HepG2 (cell line): Measurements from ENCODE around the gene CIBAR2. TPM values are rescaled to one million over a fixed set of nuclear protein-coding genes. Genes with fewer than 3 reads are reported as not detected.

ENCODE experiments used
- ATAC-seq: fragments of 200-7000 bp; cut with Tn5 transposase; 3 replicates; pipeline ENCODE4 v1.9.1; 2020; ENCODE audit warnings: mild to moderate bottlenecking, moderate library complexity
- BruUV-seq: library from RNA; stranded (reverse); fragments of 400-500 nt; replicated peaks from 2 replicates; lab custom pipeline; 2021; lab: Mats Ljungman, UMichigan
- CTCF ChIA-PET: fragments of 300-600 bp; formaldehyde crosslinking; extraction: SDS; loops from one replicate; lab custom pipeline; 2021; ENCODE audit warnings: low total read pairs, inconsistent platforms, low intra/inter-chr PET ratio; lab: Yijun Ruan, JAX
- POLR2A ChIA-PET: fragments of 350-600 bp; sonication (Branson Sonifier 250); formaldehyde crosslinking; loops from one replicate; lab custom pipeline; 2020; ENCODE audit warnings: antibody characterized with exemption, inconsistent platforms; lab: Yijun Ruan, JAX
- DNase-seq: peaks from one replicate; pipeline ENCODE4 v3.0.0-alpha.2; 2015; ENCODE audit warnings: low spot score
- FAIRE-seq: peaks from 3 replicates; lab custom pipeline; 2011; peaks lifted over from hg19 to GRCh38; lab: Jason Lieb, UNC
- H2AFZ ChIP-seq: one replicate; pipeline ENCODE4 v1.6.1; 2011; ENCODE audit warnings: low read length, inconsistent platforms
- H3K27ac ChIP-seq: fragments of 300-600 bp; 3 replicates; pipeline ENCODE4 v1.8.0; 2011; ENCODE audit warnings: mixed run types, mild to moderate bottlenecking, mixed read lengths, low read length, inconsistent platforms; ENCODE audit not compliant: insufficient read depth; ENCODE audit errors: extremely low read length
- H3K27me3 ChIP-seq, 2 experiments: fragments of 200-600 bp in 1 of 2; 2 replicates in 1 of 2; 3 replicates in 1 of 2; pipeline versions ENCODE4 v1.6.0 to v1.8.0; 2011; ENCODE audit warnings: low read length in 2 of 2, mild to moderate bottlenecking in 2 of 2, moderate library complexity in 2 of 2, inconsistent platforms in 1 of 2; ENCODE audit not compliant: insufficient read depth in 2 of 2, control insufficient read depth in 1 of 2
- H3K36me3 ChIP-seq, 2 experiments: fragments of 200-600 bp in 1 of 2; replicated peaks in 1 of 2; 2 replicates in 1 of 2; 3 replicates in 1 of 2; pipeline versions ENCODE4 v1.5.1 to v1.8.0; 2011; ENCODE audit warnings: low read length in 2 of 2, inconsistent platforms in 1 of 2; ENCODE audit not compliant: insufficient read depth in 2 of 2, control insufficient read depth in 1 of 2
- H3K4me1 ChIP-seq: 2 replicates; pipeline ENCODE4 v1.5.1; 2012; ENCODE audit warnings: low read length, inconsistent platforms; ENCODE audit not compliant: insufficient read depth
- H3K4me2 ChIP-seq: 2 replicates; pipeline ENCODE4 v1.6.0; 2011; ENCODE audit warnings: low read depth, low read length, inconsistent platforms
- H3K4me3 ChIP-seq, 3 experiments: fragments of 200-600 bp in 1 of 3; sonication (generic), shearing (Covaris generic) in 1 of 3; replicated peaks in 1 of 3; 2 replicates each; pipeline ENCODE4 v1.5.1; 2011 to 2016; ENCODE audit warnings: low read length in 3 of 3, inconsistent platforms in 2 of 3, low read depth in 2 of 3, mild to moderate bottlenecking in 2 of 3, control low read depth in 1 of 3, mixed read lengths in 1 of 3; ENCODE audit not compliant: insufficient read depth in 1 of 3
- H3K79me2 ChIP-seq: one replicate; pipeline ENCODE4 v1.6.1; 2011; ENCODE audit warnings: low read length, inconsistent platforms; ENCODE audit not compliant: insufficient read depth
- H3K9ac ChIP-seq: 2 replicates; pipeline ENCODE4 v1.6.0; 2011; ENCODE audit warnings: mild to moderate bottlenecking, low read depth, low read length, inconsistent platforms; ENCODE audit not compliant: insufficient read depth
- H3K9me3 ChIP-seq: 2 replicates; pipeline ENCODE4 v1.5.1; 2012; ENCODE audit warnings: mild to moderate bottlenecking, low read length
- H4K20me1 ChIP-seq: 2 replicates; pipeline ENCODE4 v1.6.0; 2011; ENCODE audit warnings: inconsistent platforms, mild to moderate bottlenecking, low read length, moderate library complexity; ENCODE audit not compliant: insufficient read depth
- CBX2 ChIP-seq, 2 experiments: fragments of 200-600 bp in 1 of 2; sonication (generic); formaldehyde crosslinking in 1 of 2; IDR thresholded peaks; 2 replicates each; pipeline versions ENCODE4 v1.7.0 to v1.8.1; 2018 to 2022; ENCODE audit warnings: low read depth in 2 of 2, low read length in 1 of 2, mild to moderate bottlenecking in 1 of 2, missing genetic modification reagents in 1 of 2
- CHD4 ChIP-seq: fragments of 200-600 bp; sonication (generic); IDR thresholded peaks from 2 replicates; pipeline ENCODE4 v1.7.0; 2017; ENCODE audit warnings: mild to moderate bottlenecking, low read length, borderline replicate concordance
- HMGXB4 ChIP-seq, 2 experiments: sonication (generic) in 1 of 2; formaldehyde crosslinking in 1 of 2; IDR thresholded peaks; 2 replicates each; pipeline versions ENCODE4 v1.4.0 to v1.6.1; 2018 to 2020; ENCODE audit warnings: missing genetic modification reagents in 2 of 2, borderline replicate concordance in 1 of 2, low read depth in 1 of 2, mild to moderate bottlenecking in 1 of 2, missing biosample characterization in 1 of 2
- PBX3 ChIP-seq: sonication (generic); formaldehyde crosslinking; IDR thresholded peaks from 2 replicates; pipeline ENCODE4 v1.8.1; 2023; ENCODE audit warnings: missing genetic modification reagents, inconsistent platforms, borderline replicate concordance
- POLR2AphosphoS2 ChIP-seq: IDR thresholded peaks from 2 replicates; pipeline ENCODE4 v1.6.1; 2011; ENCODE audit warnings: low read depth, low read length, improper control_type of control experiment
- ZFP91 ChIP-seq: sonication (generic); formaldehyde crosslinking; IDR thresholded peaks from 2 replicates; pipeline ENCODE4 v1.9.0; 2022; ENCODE audit warnings: missing genetic modification reagents, mild to moderate bottlenecking, borderline replicate concordance
- ZNF34 ChIP-seq: sonication (generic); formaldehyde crosslinking; IDR thresholded peaks from 2 replicates; pipeline ENCODE4 v1.4.0; 2020; ENCODE audit warnings: mild to moderate bottlenecking, missing genetic modification reagents, borderline replicate concordance
- ZNF558 ChIP-seq: sonication (generic); formaldehyde crosslinking; IDR thresholded peaks from 2 replicates; pipeline ENCODE4 v1.9.0; 2022; ENCODE audit warnings: mild to moderate bottlenecking, missing genetic modification reagents, borderline replicate concordance
- ZNF770 ChIP-seq: sonication (generic); formaldehyde crosslinking; IDR thresholded peaks from 2 replicates; pipeline ENCODE4 v1.5.0; 2020; ENCODE audit warnings: mild to moderate bottlenecking, missing genetic modification reagents
- WGBS: methylation state at CpG from one replicate; pipeline ENCODE4 v1.1.6; 2017; ENCODE audit warnings: low lambda C conversion rate; 5-methylcytosine and 5-hydroxymethylcytosine counted together
- in situ Hi-C: cut with HindIII; loops from 2 replicates; pipeline ENCODE4 v1.10.0; 2017; ENCODE audit warnings: low pct_unique_long_range_greater_than_20kb; ENCODE audit not compliant: extremely low pct_ligation_motif_present
- intact Hi-C: fragments of 100-400 bp; cut with micrococcal nuclease; formaldehyde crosslinking; loops from one replicate; pipeline ENCODE4 v1.10.0; 2022; ENCODE audit not compliant: unreplicated experiment
- polyA plus RNA-seq, 8 experiments: library from polyadenylated mRNA; depleted of rRNA in 3 of 8; stranded (reverse) in 7 of 8; unstranded in 1 of 8; fragments of >200 nt; fragmentation: Illumina TruSeq in 4 of 8; extraction: Trizol in 4 of 8; gene quantifications; 2 replicates each; pipeline versions ENCODE4 v1.2.1 to v1.2.3, GENCODE V29; 2011 to 2016; ENCODE audit warnings: low read depth in 4 of 8, missing spikeins in 1 of 8, mixed read lengths in 1 of 8; ENCODE audit not compliant: insufficient read depth in 1 of 8
- total RNA-seq, 5 experiments: library from RNA; depleted of rRNA; stranded (reverse); fragments of >200 nt; fragmentation: Illumina TruSeq; extraction: Trizol; gene quantifications; 2 replicates each; pipeline ENCODE4 v1.2.3, GENCODE V29; 2016; ENCODE audit warnings: low read depth in 1 of 5

The CIBAR2 gene
- total and polyA plus RNA-seq, 2 of the 13 experiments (the other 11 are each of a cell fraction or from before 2014, with no cell fraction given) = not detected

GRCh38 chr16:85107083-85107482, 5.2 kb downstream of the CIBAR2 start:
- DNase-seq = no peak
- BruUV-seq = no TSS peak
- no peak for FAIRE-seq
- Histone ChIP-seq H3K79me2 (no peaks in the 10 kb centered on the region), H2AFZ (no peak overlapping the region), H3K9me3 (no peaks in the 10 kb centered on the region), H3K4me1 (no peaks in the 10 kb centered on the region), H3K4me3 (no peak overlapping the region), H3K27me3 (peaks cover 14 to 81% of the 10 kb centered on the region in 2 experiments), H3K4me2 (no peak overlapping the region), H3K27ac (no peak overlapping the region), H3K36me3 (no peaks in the 10 kb centered on the region), H3K9ac (no peak overlapping the region), H4K20me1 (no peaks in the 10 kb centered on the region)
- ChIA-PET POLR2A (no interaction called here), CTCF (no interaction called here)
- in situ Hi-C loops (no loop called here), intact Hi-C loops (no loop called here)
- ATAC-seq = no peak
- TF ChIP-seq HMGXB4 (CRISPR knock-in tag; IDR thresholded peaks at IDR 0.05; ENCODE audit: borderline replicate concordance in 1 of 2, low read depth in 1 of 2) (no peak), POLR2AphosphoS2 (no peak), PBX3 (CRISPR knock-in tag) (no peak), ZNF558 (CRISPR knock-in tag) (no peak), CHD4 (no peak), ZNF34 (CRISPR knock-in tag) (no peak), ZNF770 (no peak), CBX2 (IDR thresholded peaks at IDR 0.05; ENCODE audit: low read depth, low read length) (no peak), CBX2 (CRISPR knock-in tag; IDR thresholded peaks at IDR 0.05; ENCODE audit: low read depth) (no peak), ZFP91 (CRISPR knock-in tag) (no peak)
- WGBS = 44% methylated on average over 9 of the region's 9 CpGs
